ENCODE results near the gene S100Z. TPM values are rescaled to one million over a fixed set of nuclear protein-coding genes. Genes with fewer than 3 reads are reported as not detected.

S100Z gene
- total RNA-seq, 1 experiment from 2014 or later = not detected

DNA sequence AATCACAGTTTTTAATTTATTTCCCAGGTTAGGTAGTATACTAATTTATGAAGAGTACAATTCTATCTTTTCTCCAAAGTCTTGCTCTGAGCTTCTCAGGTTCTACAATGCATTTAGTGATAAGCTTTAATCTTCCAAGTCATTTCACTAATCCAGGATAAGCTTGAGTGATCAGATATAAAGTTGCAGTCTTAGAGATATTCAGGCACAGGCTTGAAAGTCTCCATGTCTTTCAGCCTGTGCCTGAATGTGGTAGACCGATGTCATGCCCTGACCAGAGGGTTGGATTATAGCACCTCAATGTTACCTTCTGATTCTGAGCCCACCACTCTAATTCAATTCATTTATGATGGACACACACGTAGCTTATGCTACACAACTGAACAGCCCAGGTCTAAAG is 106.2 kb downstream of the S100Z start:
- in situ Hi-C loops (cut with HindIII; ENCODE audit: low pct_unique_long_range_greater_than_20kb, low sequenced_read_pairs) (no loop called here), intact Hi-C loops (cut with micrococcal nuclease; ENCODE audit: unreplicated experiment) (no loop called here)
- H3K36me3 ChIP-seq (ENCODE audit: control insufficient read depth, insufficient read depth, low read length) = no peaks in the 10 kb centered on the region
- no peaks in the 10 kb centered on the region for H3K9me3 ChIP-seq (ENCODE audit: control insufficient read depth, insufficient read depth, low read depth, low read length)
- TF ChIP-seq SIN3A (IDR thresholded peaks at IDR 0.05; ENCODE audit: borderline replicate concordance, insufficient read depth, low read depth, low read length) (no peak), REST (IDR thresholded peaks at IDR 0.05; ENCODE audit: insufficient read depth in 1 of 2, low read depth in 2 of 2, low read length in 1 of 2) (no peak), CTCF (IDR thresholded peaks at IDR 0.05) (no peak), TCF7L2 (IDR thresholded peaks at IDR 0.05; ENCODE audit: low read depth, low read length) (no peak), POLR2AphosphoS5 (IDR thresholded peaks at IDR 0.05; ENCODE audit: low read depth, low read length) (no peak)
- CTCF ChIA-PET = no interaction called here
- no peak overlapping the region for H3K27ac ChIP-seq (ENCODE audit: low read length)
- no peaks in the 10 kb centered on the region for H3K4me1 ChIP-seq (ENCODE audit: control insufficient read depth, insufficient read depth, low read length)
- no TSS peak for BruUV-seq (replicated peaks)
- POLR2A ChIA-PET = interaction anchor here (0.6 kb wide), 1 partner anchor 547 kb away, joined by 7 read pairs; no protein-coding TSS in a partner anchor
- H3K4me3 ChIP-seq (ENCODE audit: low read depth in 2 of 2, low read length in 2 of 2) = no peak overlapping the region
- no peak for ATAC-seq
- DNase-seq (ENCODE audit: low read depth, low spot score) = no peak
- peaks cover 12% of the 10 kb centered on the region for H3K27me3 ChIP-seq (ENCODE audit: control insufficient read depth, insufficient read depth, low read length)

- TF ChIP-seq TCF7L2 (IDR thresholded peaks at IDR 0.05; ENCODE audit: low read depth, low read length) = no peak
- TF ChIP-seq CTCF (IDR thresholded peaks at IDR 0.05) = no peak
- no peaks in the 10 kb centered on the region for H3K9me3 ChIP-seq (ENCODE audit: control insufficient read depth, insufficient read depth, low read depth, low read length)
- H3K36me3 ChIP-seq (ENCODE audit: control insufficient read depth, insufficient read depth, low read length) = no peaks in the 10 kb centered on the region
- DNase-seq (ENCODE audit: low read depth, low spot score) (no peak), ATAC-seq (no peak)
- CTCF ChIA-PET = no interaction called here
- H3K27ac ChIP-seq (ENCODE audit: low read length) = no peak overlapping the region
- no peak overlapping the region for H3K4me3 ChIP-seq (ENCODE audit: low read depth in 2 of 2, low read length in 2 of 2)
- no TSS peak for BruUV-seq (replicated peaks)
- H3K4me1 ChIP-seq (ENCODE audit: control insufficient read depth, insufficient read depth, low read length) = no peaks in the 10 kb centered on the region
- intact Hi-C loops (cut with micrococcal nuclease; ENCODE audit: unreplicated experiment) = no loop called here
- peaks cover 6% of the 10 kb centered on the region for H3K27me3 ChIP-seq (ENCODE audit: control insufficient read depth, insufficient read depth, low read length)
- POLR2A ChIA-PET = no interaction called here
- in situ Hi-C loops (cut with HindIII; ENCODE audit: low pct_unique_long_range_greater_than_20kb, low sequenced_read_pairs) = no loop called here
Measured at GRCh38 chr5:76958991-76959767, 109.4 kb downstream of the S100Z start.

Data from Panc1 (cell line).